HG03103 (cell line): ENCODE measurements around the gene POC1B.

Experiments used
- ATAC-seq: cut with Tn5 transposase; IDR thresholded peaks from one replicate; pipeline ENCODE4 v1.9.1; 2021; ENCODE audit warnings: low read depth; ENCODE audit not compliant: unreplicated experiment

The POC1B gene

DNA sequence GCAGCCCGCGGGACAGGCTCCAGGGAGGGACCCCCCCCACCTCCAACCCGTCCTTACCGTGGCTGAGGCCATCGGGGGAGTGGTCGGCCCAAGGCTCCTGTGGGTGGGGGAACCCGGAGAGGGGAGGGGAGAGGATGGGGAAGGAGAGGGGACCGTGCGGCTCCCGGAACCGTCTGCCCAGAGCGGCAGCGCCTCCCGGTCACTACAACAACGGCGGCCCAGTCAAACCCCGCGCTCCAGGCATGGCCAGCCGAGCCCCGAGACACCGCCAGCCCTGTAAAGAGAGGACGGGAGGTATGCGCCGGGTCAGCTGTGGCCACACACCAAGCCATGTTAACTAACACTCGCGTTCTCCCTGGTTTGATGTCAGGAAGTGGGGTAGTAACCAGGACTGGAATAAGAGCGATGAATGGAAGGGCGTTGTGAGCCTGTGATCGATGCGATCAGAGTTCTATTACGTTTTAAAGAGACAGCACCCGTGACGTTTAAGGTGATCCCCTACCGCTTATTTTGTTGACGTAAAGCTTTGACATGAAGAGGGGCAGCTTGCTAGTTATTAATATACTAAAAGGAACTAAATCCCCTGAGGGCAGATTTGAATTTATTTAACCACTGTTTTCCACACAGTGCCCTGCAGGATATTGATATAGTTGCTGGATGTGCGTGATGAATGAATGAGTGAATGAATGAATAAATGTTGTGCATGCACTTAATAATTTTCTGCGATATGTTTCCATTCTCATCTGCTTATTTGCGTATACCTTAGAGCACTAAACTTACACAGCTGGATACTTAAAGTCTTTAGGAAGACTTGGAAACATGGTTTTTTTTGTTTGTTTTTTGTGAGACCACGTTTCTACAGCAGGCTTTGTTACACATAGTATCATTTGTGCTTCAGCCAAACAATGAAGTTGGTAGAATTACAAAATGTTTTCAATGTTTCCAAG lies at the start of gene POC1B:
Gene POC1B (minus strand): TSS at position 224 of the 947 bp plus-strand sequence. CDS start 152 bp downstream, at position 72.
- peak; percentile 57 for ATAC-seq

- no peak for ATAC-seq
Observed at GRCh38 chr12:89575374-89575773, 49.5 kb upstream of the POC1B start.

DNA sequence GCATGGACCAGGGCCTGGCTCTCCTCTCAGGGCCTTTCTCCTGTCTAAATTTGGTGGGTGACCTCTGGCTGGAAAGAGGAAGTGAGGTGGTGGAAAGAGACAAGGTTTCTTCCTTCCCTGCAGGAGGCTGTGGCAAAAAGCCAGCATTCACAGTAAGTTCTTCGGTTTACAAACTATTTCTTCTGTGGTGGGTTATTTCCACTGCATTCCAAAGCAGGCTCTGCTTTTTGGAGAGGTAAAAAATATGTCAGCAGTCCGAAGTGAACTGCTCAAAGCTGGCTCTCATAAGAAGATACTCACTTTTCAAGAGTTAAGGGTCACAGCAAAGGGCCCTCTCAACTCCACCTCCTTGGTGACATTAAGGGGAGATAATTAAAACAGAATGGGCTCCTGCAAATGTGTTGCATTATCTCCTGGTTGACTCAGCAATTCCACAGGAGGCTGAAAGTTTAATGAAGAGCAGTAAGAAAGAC lies 48.9 kb upstream of the POC1B start:
- ATAC-seq = peak; percentile 43

DNA sequence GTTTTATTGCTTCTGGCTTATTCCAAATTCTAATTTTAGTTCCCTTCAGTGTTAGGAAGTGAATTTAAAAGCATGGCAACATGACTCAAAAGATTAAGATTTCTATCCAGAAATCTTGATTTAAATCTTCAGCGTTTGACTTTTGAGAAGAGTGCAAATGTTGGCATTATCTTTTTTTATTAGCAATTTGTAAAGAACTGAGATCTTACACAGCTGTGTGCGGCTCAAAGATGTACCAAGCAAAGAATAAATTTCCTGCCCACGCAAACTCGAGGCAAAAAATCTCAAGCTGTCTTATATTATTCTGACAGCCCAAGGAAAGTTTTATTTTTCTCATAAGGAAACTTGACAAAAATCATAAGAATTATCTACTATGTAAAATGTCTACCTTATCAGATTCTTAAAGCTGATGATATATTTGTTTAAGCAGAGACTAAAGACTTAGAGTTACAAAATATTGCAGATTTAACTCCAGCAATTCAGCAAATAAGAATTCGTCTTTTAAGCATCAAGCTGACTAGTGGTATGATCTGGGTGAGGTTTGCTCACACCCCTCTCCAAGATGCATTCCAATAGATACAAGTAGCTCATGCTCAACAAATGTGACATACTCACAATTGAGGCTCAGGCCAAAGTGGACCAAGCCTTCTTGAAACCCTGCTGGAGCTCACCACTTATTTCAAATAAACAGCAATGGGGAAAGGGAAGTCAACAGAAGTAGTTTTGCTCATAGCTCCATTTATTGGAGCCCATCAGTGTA lies 47.4 kb upstream of the POC1B start:
- no peak for ATAC-seq

DNA sequence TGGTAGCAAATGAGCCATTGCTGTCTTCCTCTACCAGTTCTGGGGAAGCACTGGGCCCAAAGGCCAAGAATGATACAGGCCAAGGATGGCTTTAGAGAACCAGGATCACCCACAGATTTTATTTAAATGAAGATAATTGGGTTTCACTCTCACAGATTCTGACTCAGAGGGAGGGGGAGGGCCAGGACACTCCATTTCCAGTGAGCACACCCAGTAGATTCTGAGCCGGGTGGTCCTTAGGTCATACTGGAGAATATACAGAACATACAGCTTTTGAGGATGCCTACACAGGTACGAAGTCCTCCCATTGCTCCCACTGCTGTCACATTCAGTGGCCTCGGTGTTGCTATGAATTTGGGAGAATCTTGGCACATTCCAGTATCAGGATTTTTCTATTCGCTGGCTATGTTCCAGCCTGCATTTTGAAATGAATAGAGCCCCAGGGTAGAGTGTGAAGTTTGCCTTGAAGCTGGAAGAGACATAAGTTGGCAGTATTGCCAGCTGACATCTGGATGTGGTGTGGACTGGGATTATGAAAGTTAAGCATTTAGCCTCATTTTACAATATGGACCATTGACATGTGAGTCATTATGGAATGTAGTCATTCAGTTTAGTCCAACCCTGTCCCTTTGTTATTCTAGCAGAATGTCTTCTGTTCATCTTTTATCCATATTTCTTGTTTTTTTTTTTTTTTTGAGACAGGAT lies 45.8 kb upstream of the POC1B start:
- ATAC-seq = no peak

DNA sequence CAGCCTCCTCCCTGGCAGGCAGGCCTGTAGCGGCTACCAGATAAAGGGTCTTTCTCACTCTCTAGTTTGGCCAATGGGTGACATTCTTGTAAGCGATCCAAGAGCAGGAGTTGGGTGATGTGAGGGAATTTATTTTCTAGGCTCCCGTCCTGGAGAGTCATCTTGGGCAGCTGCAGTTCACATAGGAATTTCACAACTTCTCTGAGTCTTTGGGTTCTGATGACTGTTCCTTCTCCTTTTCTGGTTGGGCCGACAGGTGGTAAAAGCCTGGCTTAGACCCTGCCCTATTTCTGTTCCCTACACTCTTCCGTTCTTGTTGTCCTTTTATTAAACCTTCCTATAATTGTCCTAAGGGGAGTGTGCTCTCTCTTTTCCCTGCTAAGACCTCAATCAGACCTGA lies 42.6 kb upstream of the POC1B start:
- no peak for ATAC-seq

GRCh38 chr12:89567691-89568239 lies 41.9 kb upstream of the POC1B start:
- ATAC-seq = no peak

- no peak for ATAC-seq
Observed at GRCh38 chr12:89566615-89567014, 40.8 kb upstream of the POC1B start.

GRCh38 chr12:89565002-89565401 lies 39.2 kb upstream of the POC1B start:
- no peak for ATAC-seq

GRCh38 chr12:89559753-89560152 lies 33.9 kb upstream of the POC1B start:
- no peak for ATAC-seq

GRCh38 chr12:89556976-89557375 lies 31.1 kb upstream of the POC1B start:
- no peak for ATAC-seq

DNA sequence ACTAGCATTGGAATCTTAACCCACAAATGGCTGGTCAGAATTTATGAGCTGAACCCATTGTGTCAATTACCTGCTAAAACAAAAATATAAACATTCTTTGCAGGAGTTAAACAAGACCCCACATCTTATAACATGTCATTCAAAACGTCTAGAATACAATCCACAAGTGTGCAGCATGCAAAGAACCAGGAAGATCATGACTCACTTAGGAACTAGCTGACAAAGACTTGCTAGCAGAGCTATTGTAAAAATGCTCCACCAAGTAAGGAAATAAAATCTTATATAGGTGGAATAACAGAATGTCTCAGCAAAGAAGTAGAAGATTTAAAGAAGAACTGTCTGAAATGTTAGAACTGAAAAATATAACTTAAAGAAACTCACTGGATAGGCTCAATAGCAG lies 26.5 kb upstream of the POC1B start:
- ATAC-seq = no peak

DNA sequence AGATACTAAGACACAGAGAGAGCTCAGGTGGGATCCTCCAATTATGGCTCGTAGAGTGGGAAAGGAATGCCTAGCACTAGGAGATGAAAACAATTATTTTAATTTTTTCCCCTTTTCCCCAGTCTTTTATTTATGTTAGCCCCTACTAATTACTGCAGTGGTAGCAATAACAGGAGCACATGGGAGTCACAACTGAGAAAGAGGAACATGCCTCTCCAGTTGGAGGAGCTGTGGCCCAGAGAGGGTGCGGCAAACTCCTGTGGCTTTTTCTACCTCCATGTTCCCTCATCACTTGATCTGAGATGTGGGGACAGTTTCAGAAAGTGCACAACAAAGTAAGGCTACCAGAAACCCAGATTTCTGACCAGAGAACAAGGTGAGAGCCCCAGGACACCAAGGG lies 25.9 kb upstream of the POC1B start:
- no peak for ATAC-seq

GRCh38 chr12:89547101-89547500 lies 21.3 kb upstream of the POC1B start:
- ATAC-seq = no peak

DNA sequence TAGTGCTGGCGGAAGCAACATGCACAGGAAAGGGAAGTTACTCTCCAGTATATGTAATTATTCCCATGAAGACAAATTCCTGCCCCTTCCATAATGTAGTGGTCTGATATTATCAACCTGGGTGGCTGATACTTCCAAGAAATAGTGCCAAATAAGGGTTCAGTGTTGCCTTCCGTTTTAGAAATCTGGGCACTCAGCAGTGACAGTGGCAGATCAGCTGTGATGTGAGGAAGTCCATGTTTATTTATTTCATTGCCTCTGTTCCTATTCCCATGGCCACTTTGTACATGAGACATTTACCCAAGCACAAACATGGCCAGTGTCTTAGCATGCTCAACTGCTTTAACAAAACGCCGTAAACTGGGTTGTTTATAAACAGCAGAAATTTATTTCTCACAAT lies 20.3 kb upstream of the POC1B start:
- no peak for ATAC-seq

DNA sequence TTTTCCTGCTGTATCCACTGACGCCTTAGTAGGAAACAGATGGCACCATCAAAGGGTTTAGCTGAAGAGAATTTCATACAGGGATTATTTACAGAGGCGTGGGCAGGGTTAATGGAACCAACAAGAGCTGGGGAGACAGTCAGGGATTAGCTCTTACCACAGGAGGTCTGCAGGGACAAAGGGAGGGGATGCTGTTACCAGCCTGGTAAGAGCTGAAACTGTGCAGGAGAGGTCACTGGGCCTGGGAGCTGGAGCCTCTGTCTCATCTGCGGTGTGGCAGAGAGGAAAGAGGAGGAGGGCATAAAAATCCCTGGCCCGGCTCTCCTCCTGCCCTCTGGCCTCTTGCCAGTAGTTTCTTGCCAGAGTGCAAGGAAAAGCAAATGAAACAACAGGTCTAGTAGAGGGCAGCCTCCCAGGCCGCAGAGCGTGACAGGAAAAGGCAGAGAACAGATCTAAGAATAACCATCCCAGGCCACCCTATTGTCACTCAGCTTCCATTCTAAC lies 18.9 kb upstream of the POC1B start:
- no peak for ATAC-seq

DNA sequence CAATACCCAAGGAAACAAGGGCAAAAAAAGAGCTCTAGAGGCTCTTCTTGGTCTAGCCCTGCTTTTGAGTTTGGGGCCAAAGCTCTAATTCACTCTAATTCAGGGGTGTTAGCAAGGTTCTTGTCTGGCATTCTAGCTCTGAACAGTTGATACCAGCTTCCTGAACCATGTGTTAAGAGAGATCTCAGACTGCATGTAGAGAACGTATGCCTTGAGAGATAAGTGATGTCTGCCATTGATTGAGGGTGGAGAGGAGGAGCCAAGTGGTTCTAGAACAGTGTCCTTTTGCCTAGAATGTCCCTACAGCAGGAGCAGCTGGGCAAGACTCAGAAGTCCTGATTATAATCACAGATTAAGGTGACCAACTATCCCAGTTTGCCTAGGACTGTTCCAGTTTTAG lies 18.2 kb upstream of the POC1B start:
- no peak for ATAC-seq

GRCh38 chr12:89542912-89543592 lies 17.2 kb upstream of the POC1B start:
- peak; percentile 72 for ATAC-seq

GRCh38 chr12:89542236-89542635 lies 16.4 kb upstream of the POC1B start:
- no peak for ATAC-seq

DNA sequence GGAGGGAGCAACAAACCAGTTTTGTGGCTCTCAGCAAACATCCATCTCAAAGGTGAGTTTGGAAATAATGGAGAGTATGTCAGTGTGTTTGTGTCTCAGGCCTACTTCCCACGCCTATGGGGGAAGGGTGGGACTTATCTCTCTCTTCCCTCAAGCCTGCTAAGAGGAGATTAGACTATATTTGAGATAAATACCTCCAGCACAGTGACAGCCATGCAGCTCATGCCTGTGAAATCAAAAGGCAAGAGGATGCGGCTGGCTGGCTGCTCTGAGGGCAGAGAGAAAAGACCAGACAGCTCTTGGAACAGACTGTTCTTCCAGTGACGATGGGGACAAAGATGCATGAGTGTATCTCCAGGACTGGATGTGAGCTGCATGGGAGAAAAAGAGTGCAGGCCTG lies 14.7 kb upstream of the POC1B start:
- no peak for ATAC-seq
